Measurements from ENCODE around the gene CNRIP1.

Gene CNRIP1

DNA sequence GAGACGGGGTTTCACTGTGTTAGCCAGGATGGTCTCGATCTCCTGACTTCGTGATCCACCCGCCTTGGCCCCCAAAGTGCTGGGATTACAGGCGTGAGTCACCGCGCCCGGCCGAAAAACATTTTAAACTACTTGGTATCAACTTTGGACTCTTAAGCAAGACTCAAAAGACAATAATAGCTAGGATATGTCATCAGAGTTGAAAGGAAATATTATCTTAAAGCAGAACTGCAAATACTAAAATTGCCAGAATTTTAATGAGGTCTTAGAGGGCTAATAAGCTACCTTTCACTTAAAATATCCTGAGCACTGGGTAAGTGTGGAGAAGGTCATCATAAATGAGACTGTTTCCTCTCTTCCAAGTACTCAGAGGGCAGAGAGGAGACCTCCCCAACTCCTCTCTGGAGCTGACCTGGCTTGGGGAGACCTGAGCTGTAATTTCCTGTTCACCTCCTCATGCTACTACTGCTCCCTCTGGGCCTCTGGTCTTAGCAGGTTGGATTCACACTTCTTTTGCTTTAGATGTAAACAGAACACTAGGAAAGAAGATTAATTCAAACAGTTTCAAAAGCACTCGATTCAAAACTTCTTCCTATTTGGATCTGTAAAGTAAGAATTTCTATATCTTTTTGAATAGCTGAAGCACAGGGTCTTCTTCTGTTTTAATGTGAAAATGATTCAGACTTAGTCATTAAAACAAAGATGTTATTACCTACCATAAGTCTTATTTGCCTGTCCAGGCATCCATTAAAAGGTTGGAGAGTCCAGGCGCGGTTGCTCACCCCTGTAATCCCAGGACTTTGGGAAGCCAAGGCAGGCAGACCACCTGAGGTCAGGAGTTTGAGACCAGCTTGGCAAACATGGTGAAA is 16.5 kb downstream of the CNRIP1 start:
- TF ChIP-seq, protein P1, sequence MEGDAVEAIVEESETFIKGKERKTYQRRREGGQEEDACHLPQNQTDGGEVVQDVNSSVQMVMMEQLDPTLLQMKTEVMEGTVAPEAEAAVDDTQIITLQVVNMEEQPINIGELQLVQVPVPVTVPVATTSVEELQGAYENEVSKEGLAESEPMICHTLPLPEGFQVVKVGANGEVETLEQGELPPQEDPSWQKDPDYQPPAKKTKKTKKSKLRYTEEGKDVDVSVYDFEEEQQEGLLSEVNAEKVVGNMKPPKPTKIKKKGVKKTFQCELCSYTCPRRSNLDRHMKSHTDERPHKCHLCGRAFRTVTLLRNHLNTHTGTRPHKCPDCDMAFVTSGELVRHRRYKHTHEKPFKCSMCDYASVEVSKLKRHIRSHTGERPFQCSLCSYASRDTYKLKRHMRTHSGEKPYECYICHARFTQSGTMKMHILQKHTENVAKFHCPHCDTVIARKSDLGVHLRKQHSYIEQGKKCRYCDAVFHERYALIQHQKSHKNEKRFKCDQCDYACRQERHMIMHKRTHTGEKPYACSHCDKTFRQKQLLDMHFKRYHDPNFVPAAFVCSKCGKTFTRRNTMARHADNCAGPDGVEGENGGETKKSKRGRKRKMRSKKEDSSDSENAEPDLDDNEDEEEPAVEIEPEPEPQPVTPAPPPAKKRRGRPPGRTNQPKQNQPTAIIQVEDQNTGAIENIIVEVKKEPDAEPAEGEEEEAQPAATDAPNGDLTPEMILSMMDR (IDR thresholded peaks at IDR 0.05; ENCODE audit: extremely low read depth, missing control alignments), result no peak
- DNase-seq (ENCODE audit: low spot score), result no peak

DNA sequence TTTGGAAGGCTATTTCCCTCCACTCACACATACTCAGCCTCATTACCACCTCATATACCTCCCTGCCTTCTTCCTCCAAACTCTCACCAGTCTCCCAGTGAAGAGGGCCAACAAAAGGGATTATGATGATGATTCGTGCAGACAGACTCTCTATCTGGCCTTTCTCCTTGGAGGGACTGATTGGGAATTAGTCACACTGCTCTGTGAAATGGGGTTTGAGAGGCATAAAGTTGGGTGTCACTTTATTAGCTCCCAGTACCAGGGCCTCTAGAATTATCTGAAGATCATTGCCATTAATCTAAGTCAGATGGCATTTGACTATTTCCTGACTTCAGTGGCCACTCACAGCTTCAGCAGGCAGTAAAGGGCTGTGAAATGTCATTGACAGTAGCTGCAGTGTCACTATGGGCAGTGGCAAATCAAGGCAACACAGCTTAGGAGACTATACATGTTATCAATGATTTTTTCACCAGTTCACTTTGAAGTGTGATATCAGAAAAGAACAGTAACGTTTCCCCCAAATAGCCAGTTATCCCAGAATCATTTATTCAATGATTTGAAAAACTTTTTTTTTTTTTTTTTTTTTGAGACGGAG is 17.4 kb downstream of the CNRIP1 start:
- no peak for DNase-seq (ENCODE audit: low spot score)
- TF ChIP-seq, protein P1 (IDR thresholded peaks at IDR 0.05; ENCODE audit: extremely low read depth, missing control alignments), result no peak

DNA sequence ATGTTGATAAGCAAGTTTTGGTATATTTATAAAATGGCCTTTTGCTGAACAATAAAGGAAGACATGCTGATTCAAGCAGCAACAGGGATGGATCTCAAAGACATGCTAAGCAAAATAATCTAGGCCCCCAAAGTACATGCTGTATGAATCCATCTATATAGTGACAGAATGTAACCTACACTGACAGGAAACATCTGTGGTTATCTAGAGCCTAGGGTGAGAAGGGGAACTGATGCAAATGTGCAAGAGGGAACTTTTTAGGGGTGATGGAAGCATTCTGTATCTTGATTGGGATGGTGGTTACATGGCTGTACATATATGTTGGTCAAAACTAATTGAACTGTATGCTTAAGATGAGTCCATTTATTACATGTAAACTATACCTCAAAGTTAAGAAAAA is 24.2 kb downstream of the CNRIP1 start:
- TF ChIP-seq, protein P1 (IDR thresholded peaks at IDR 0.05; ENCODE audit: extremely low read depth, missing control alignments), result no peak
- peak; percentile 24 for DNase-seq (ENCODE audit: low spot score)

DNA sequence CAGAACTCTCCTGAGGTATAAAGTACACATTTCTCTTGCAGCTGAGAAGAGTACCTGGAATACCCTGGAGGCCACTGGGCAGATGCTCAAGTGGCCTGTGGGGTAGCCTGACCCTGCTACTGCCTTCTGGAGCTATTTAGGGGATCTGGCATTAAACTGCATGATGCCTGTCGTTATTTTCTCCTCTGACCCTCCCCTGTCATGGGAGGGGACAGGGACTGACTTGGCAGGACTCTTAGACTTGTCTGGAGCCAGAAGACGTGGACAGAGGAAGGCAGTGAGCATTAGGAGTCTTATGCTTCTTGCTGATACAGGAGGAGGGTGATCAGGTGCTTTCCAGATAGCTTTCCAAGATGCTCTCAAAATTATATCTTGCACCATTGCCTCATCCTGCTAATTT is 24.8 kb downstream of the CNRIP1 start:
- DNase-seq (ENCODE audit: low spot score), result no peak
- TF ChIP-seq, protein P1 (IDR thresholded peaks at IDR 0.05; ENCODE audit: extremely low read depth, missing control alignments), result no peak

DNA sequence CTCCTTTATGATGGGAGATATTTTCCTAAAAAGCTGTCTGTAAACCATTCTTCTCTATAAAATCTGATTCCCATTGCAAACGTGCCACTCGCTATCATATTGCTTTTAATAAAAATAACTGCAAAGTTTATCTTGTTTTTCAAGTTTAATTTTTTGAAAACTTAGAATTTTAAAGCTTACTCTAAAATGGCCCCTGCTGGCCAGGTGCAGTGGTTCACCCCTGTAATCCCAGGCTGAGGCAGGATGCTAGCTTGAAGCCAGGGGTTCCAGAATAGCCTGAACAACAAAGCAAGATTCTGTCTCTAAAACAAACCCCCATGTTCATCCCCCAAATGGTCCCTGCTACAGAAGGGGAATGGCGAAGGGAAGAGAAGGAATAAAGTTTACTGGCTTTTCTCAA is 25.6 kb downstream of the CNRIP1 start:
- TF ChIP-seq, protein P1 (IDR thresholded peaks at IDR 0.05; ENCODE audit: extremely low read depth, missing control alignments), result no peak
- no peak for DNase-seq (ENCODE audit: low spot score)

DNA sequence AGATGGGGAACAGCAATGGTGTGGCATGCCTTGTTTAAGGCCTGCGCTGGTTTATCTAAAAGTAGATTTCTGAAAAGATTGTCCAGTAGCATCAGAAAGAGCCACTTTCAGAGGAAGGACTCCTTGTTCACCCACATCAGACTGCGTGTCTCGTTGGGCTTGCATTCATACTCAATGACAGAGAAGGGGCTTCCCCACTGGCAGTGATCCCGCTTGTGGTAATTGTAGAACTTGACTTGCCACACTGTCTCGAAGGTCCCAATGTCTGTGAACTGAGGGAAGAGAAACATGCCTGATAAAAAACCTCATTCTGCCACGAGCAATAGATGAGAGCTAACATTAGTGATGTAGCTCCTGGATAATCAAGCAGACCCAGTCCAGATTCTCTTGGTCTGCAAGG is 26.0 kb downstream of the CNRIP1 start:
- TF ChIP-seq, protein P1 (IDR thresholded peaks at IDR 0.05; ENCODE audit: extremely low read depth, missing control alignments), result no peak
- DNase-seq (ENCODE audit: low spot score), result no peak

DNA sequence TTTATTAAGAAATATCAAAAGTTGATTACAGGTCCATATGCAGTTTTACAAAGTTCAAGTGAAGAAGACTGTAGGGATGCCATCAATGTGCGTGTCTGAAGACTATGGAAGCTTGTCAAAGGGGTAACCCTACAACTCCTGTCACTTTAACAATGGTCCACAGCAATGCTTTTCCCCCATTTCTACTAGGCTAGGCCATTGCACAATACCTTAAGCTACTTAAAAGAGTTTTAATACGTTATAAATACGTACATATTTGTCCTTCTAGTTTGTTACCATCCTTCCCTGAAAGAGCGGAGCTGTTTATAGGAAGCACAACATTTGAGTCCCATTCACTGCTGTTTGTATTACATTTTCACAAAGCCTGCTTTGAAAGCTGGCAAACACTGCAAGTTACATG is 26.7 kb downstream of the CNRIP1 start:
- TF ChIP-seq, protein P1 (IDR thresholded peaks at IDR 0.05; ENCODE audit: extremely low read depth, missing control alignments), result no peak
- DNase-seq (ENCODE audit: low spot score), result no peak

Measured in GM20000 (cell line).